ENCODE measurements around the gene IQCE. TPM values are rescaled to one million over a fixed set of nuclear protein-coding genes. Genes with fewer than 3 reads are reported as not detected.
A peak's percentile ranks its signal among the peaks of the same experiment; 100 is the strongest.
"Not testable (repeated sequence)": the region's sequence is repeated elsewhere in the genome, so short reads cannot be mapped to it uniquely, and the experiment has no call there.

IQCE gene
- total RNA-seq, 1 donor from 2014 or later, result 25.7 TPM

- Mint-ChIP-seq H3K36me3 (peaks cover 4% of the 10 kb centered on the region), H3K9me3 (no peaks in the 10 kb centered on the region), H3K27ac (peak within 1 kb of the TSS; percentile 88), H3K4me3 (peak within 1 kb of the TSS; percentile 89), H3K27me3 (no peaks in the 10 kb centered on the region), H3K4me1 (ENCODE audit: unreplicated experiment) (peaks cover 21% of the 10 kb centered on the region)
- peak; percentile 97 for DNase-seq (ENCODE audit: extremely low spot score, unreplicated experiment)
- TF ChIP-seq, protein P1, sequence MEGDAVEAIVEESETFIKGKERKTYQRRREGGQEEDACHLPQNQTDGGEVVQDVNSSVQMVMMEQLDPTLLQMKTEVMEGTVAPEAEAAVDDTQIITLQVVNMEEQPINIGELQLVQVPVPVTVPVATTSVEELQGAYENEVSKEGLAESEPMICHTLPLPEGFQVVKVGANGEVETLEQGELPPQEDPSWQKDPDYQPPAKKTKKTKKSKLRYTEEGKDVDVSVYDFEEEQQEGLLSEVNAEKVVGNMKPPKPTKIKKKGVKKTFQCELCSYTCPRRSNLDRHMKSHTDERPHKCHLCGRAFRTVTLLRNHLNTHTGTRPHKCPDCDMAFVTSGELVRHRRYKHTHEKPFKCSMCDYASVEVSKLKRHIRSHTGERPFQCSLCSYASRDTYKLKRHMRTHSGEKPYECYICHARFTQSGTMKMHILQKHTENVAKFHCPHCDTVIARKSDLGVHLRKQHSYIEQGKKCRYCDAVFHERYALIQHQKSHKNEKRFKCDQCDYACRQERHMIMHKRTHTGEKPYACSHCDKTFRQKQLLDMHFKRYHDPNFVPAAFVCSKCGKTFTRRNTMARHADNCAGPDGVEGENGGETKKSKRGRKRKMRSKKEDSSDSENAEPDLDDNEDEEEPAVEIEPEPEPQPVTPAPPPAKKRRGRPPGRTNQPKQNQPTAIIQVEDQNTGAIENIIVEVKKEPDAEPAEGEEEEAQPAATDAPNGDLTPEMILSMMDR (conservative IDR thresholded peaks at IDR 0.05), result peak; percentile 66
Observed at GRCh38 chr7:2555121-2556052, 3.4 kb upstream of the IQCE start, which contains the start of gene BRAT1. TSS of gene BRAT1 (minus strand) at chr7:2555524. CDS start at chr7:2554431, 1,093 bp downstream.

GRCh38 chr7:2559283-2559950, 638 bp downstream of the IQCE start:
- Mint-ChIP-seq H3K27me3 (no peaks in the 10 kb centered on the region), H3K27ac (peak overlapping the region; percentile 63), H3K9me3 (no peaks in the 10 kb centered on the region), H3K4me1 (ENCODE audit: unreplicated experiment) (peaks cover 14% of the 10 kb centered on the region), H3K4me3 (peak overlapping the region; percentile 76), H3K36me3 (no peaks in the 10 kb centered on the region)
- no peak for DNase-seq (ENCODE audit: extremely low spot score, unreplicated experiment)
- TF ChIP-seq, protein P1 (conservative IDR thresholded peaks at IDR 0.05), result no peak

- H3K36me3 Mint-ChIP-seq; DNase-seq (ENCODE audit: extremely low spot score, unreplicated experiment); H3K27ac Mint-ChIP-seq; H3K4me3 Mint-ChIP-seq; H3K9me3 Mint-ChIP-seq; H3K27me3 Mint-ChIP-seq: not testable (repeated sequence)
- H3K4me1 Mint-ChIP-seq (ENCODE audit: unreplicated experiment), result peaks cover 34% of the 10 kb centered on the region
Observed at GRCh38 chr7:2563955-2564354, 5.2 kb downstream of the IQCE start.

GRCh38 chr7:2564970-2565540, 6.3 kb downstream of the IQCE start:
- Mint-ChIP-seq H3K4me1 (ENCODE audit: unreplicated experiment) (peaks cover 31% of the 10 kb centered on the region), H3K9me3 (no peaks in the 10 kb centered on the region), H3K27ac (no peak overlapping the region), H3K4me3 (peak overlapping the region; percentile 9), H3K36me3 (no peaks in the 10 kb centered on the region), H3K27me3 (no peaks in the 10 kb centered on the region)
- DNase-seq (ENCODE audit: extremely low spot score, unreplicated experiment), result no peak
- TF ChIP-seq, protein P1 (conservative IDR thresholded peaks at IDR 0.05), result no peak

GRCh38 chr7:2566348-2566889, 7.6 kb downstream of the IQCE start:
- TF ChIP-seq, protein P1 (conservative IDR thresholded peaks at IDR 0.05), result no peak
- no peaks in the 10 kb centered on the region for H3K36me3 Mint-ChIP-seq
- H3K9me3 Mint-ChIP-seq, result no peaks in the 10 kb centered on the region
- peaks cover 31% of the 10 kb centered on the region for H3K4me1 Mint-ChIP-seq (ENCODE audit: unreplicated experiment)
- peak overlapping the region; percentile 48 for H3K27ac Mint-ChIP-seq
- no peak for DNase-seq (ENCODE audit: extremely low spot score, unreplicated experiment)
- no peak overlapping the region for H3K4me3 Mint-ChIP-seq
- H3K27me3 Mint-ChIP-seq, result no peaks in the 10 kb centered on the region
